ENCODE data around the gene MRPS21.
"Not testable (repeated sequence)": the region's sequence is repeated elsewhere in the genome, so short reads cannot be mapped to it uniquely, and the experiment has no call there.

MRPS21 gene

DNA sequence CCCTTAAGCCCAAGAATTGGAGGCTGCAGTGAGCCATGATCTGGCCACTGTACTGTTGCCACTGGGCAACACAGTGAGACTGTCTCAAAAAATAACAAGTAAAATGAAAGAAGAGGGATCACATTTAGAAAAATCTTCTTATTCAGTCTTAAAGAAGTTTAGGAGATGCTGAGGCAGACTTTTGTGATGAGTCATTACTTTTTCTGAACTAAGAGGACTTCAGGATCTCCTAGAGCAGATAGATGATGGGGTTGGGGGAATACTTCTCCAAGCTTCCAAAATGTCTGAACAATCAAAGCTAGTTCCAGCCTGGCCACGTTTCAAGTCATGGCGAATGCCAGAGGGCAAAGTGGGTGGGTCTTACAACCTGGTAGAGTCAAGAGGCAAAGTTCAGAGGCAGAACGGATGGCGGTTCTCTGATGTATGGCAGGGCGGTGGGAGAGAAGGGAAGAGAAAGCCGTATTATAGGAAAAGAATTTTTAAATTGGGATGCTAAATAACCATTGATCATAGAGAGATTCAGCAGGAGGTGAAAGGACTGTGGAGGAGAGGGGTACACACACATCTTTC, 13.4 kb upstream of the MRPS21 start:
- in situ Hi-C loops (cut with MboI; ENCODE audit: low pct_unique_long_range_greater_than_20kb, low sequenced_read_pairs) = no loop called here
- no peak for DNase-seq

DNA sequence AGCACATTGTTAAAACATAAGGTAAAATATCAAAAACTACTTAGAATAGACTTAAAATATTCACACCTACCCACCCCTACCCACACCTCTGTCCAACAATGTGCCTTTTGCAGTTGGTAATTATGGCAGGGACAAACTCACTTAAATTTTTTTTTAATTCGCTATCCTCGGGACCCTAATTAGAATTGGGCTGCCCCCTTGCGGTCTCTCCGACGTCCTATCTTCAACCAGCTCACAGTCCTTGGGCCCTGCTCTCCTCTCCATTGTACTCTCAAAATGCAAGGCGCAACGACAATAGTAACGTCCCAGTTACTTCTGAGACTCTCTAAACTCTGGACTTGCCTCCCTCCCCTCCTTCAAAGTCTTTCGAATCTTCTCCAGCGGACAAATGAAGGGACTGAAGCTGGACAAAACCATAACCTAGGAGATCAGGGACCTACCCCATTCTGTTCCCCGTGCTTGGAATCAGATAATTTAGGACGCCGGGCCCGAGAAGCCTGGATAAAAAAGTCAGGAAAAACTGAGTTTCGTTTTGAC, 12.4 kb upstream of the MRPS21 start:
- DNase-seq = peak; percentile 75
- in situ Hi-C loops (cut with MboI; ENCODE audit: low pct_unique_long_range_greater_than_20kb, low sequenced_read_pairs) = no loop called here

DNA sequence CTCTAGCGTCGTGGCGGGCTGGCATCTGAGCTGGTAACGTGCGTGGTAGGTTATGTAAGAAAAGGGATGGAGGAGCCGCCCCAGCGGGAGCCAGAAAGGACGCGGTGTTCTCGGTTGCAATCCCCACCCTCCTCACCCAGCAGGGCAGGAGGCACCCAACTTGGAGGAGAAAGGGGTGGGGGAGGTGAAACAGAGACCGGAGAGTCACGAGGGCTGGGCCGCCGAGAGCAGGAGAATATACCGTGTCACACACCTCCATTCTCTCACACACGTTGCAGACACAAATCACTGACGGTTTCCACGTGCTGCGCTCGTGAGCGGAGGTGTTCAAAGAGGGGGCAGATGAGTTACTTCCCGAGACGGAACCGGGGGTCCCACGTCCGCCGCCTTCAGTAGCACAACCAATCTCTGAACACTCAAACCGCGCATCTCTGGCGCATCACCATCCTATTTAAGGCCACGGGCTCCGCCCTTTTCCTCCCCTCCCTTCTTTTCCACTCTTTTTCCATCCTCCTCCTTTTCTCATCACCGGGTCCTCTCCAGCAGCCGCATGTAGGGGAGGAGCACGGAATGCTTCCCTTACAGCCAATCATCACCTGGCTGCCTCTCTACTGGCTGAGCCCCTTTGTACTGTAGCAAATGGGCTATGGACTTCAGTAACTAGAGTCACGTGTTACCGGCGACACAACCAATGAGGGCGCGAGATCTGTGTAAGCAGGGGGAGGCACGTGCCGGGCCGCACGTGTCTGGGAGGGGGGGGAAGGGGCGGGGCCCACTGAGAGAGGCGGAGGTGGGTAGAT, 11.7 kb upstream of the MRPS21 start, which contains the start of gene CIART:
Gene CIART (plus strand): TSS at position 797 of the 800 bp plus-strand sequence. CDS start 714 bp downstream, outside the sequence.
- DNase-seq = no peak
- in situ Hi-C loops (cut with MboI; ENCODE audit: low pct_unique_long_range_greater_than_20kb, low sequenced_read_pairs) = no loop called here

DNA sequence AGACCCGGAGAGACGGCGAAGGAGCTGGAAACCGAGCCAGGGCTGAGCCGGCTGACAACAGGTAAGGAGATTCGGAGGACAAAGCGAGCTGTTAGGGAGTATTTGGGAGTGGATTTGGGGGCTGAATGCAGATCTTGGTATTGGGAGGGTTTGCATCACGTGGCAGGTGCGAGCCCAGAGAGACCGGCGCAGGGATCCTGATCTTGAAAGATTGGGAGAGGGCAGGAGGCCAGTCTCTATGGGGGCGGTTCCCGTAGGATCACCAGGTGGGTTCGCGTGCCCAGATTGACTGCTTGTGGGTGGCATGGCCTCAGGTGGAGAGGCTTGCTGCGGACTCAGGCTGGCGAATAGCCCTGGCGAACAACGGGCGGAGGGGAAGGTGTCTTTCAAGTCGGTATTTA, 11.1 kb upstream of the MRPS21 start:
- DNase-seq = no peak
- in situ Hi-C loops (cut with MboI; ENCODE audit: low pct_unique_long_range_greater_than_20kb, low sequenced_read_pairs) = no loop called here

DNA sequence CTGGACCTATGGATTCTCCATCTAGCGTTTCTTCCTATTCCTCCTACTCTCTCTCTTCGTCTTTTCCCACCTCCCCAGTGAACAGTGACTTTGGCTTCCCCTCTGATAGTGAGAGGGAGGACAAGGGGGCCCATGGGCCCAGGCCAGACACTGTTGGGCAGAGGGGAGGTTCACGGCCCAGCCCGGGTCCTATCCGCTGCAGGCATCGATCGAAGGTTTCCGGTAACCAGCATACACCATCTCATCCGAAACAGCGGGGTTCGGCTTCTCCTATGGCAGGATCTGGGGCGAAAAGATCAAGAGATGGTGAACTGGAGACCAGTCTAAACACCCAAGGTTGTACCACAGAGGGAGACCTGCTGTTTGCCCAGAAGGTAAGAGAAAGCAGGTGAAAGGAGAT, 10.4 kb upstream of the MRPS21 start:
- in situ Hi-C loops (cut with MboI; ENCODE audit: low pct_unique_long_range_greater_than_20kb, low sequenced_read_pairs) = no loop called here
- DNase-seq = no peak

DNA sequence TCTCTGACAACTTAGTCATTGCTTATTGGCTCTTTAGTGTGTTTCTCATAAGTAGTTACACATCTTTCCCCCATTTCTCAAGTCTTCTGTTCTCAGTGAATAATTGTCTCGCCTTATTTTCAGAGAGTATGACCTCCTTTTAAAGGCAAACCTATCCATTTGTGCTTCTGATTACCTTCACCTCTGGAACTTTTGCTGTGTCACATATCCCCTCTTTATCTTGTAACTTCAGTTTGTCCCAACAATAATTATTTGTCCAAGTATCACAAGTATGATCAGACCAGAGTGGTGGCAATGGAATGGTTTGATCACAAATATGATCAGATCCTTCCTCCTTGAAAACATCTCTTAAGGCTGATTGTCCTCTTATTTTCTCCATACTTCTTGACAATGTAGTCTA, 5.3 kb upstream of the MRPS21 start:
- in situ Hi-C loops (cut with MboI; ENCODE audit: low pct_unique_long_range_greater_than_20kb, low sequenced_read_pairs) = no loop called here
- no peak for DNase-seq

DNA sequence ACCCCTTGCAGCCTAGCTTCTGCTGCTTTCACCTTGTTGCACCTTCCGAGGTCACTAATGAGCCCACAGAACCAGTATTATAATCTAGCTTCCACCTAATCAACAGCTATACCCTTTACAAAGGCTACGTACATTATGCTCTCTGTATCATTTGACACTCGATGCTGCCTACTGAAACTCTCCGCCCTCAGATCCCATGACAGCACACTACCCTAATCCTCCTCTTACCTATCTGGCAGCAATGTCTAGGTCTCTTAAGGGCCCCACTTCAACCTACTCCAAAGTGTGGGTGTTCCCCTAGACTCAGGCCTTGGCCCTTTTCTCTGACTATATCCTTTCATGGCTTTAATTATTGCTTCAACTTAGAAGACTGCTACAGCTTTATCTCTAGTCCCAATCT, 4.8 kb upstream of the MRPS21 start:
- in situ Hi-C loops (cut with MboI; ENCODE audit: low pct_unique_long_range_greater_than_20kb, low sequenced_read_pairs) = no loop called here
- DNase-seq = no peak

DNA sequence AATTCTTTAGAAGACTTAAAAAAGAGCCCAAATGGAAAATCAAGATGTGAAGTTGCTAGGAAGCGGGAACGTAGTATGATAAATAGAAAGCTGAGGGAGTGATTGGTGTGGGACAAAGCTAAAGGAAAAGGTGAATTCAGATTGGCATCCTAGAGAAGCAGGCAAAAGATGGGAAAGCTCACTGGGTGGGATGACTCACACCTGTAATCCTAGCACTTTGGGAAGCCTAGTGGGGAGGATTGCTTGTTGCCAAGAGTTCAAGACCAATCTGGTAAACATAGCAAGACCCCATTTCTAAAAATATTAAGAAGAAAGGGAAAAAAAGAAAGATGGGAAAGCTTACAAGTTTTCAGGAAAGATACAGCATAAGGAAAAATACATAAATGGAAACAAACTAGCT, 1.8 kb downstream of the MRPS21 start:
- DNase-seq = no peak
- in situ Hi-C loops (cut with MboI; ENCODE audit: low pct_unique_long_range_greater_than_20kb, low sequenced_read_pairs) = no loop called here

DNA sequence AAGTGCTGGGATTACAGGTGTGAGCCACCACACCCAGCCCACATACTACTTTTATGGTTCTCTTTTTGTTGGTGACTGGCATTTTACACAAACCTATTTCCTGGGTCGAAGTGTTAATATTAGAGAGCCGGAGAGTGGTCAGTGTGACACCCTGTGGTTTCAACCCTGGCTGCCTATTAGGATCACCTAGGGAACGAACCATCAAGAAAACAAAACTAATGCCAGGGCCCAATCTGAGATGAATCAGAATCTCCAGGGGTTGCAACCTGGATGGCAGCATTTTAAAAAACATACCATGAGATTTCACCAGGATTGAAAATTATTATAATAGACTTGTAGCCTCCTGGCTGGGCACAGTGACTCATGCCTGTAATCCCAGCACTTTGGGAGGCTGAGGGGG, 6.1 kb downstream of the MRPS21 start:
- in situ Hi-C loops (cut with MboI; ENCODE audit: low pct_unique_long_range_greater_than_20kb, low sequenced_read_pairs) = no loop called here
- no peak for DNase-seq

DNA sequence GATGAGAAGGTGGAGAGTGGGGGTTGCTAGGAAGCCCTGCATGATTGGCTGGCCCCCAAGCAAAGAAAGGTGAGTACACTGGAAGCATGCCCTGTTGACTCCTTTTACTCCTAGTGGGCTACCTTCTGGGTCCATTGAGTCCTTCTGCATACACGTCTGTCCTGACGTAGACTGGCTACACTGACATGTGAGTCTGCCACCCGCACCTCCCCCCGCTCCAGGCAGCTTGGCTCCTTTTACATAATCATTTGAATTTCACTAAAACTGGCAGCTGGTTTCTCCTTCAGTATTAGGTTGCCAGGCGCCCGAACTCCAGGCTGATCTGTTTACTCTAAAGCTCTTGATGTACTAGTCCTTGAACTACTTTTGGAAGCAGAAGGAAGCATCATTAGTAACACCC, 8.7 kb downstream of the MRPS21 start:
- in situ Hi-C loops (cut with MboI; ENCODE audit: low pct_unique_long_range_greater_than_20kb, low sequenced_read_pairs) = no loop called here
- DNase-seq = no peak

DNA sequence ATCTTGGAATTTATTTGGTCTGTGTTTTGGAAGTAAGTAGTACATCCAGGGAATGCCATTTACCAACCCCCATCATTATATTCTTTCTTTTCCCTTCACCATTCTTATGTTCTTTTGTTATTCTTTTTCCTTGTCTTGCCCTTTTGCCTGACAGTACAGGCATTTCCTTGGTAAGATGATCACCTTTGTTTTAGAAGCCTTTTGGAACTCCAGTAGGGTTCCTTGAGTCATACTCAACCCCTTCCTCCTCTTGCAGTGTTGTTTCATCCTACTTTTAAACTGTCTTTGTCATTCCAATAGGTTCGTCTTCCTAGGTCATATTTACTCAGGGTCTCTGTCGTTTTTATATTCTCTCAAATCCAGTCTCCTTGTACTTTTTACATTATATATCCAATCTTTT, 9.2 kb downstream of the MRPS21 start:
- DNase-seq = no peak
- in situ Hi-C loops (cut with MboI; ENCODE audit: low pct_unique_long_range_greater_than_20kb, low sequenced_read_pairs) = no loop called here

DNA sequence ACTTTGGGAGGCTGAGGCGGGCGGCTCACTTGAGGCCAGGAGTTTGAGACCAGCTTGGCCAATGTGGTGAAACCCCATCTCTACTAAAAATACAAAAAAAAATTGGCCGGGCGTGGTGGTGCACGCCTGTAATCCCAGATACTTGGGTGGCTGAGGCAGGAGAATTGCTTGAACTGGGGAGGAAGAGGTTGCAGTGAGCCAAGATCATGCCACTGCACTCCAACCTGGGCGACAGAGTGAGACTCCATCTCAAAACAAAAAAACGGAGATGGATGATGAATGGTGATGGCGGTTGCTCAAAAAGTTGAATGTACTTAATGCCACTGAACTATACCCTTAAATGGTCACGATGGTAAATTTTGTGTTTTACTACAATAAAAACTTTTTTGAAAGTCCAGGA, 14.9 kb downstream of the MRPS21 start:
- DNase-seq; in situ Hi-C loops (cut with MboI; ENCODE audit: low pct_unique_long_range_greater_than_20kb, low sequenced_read_pairs): not testable (repeated sequence)

DNA sequence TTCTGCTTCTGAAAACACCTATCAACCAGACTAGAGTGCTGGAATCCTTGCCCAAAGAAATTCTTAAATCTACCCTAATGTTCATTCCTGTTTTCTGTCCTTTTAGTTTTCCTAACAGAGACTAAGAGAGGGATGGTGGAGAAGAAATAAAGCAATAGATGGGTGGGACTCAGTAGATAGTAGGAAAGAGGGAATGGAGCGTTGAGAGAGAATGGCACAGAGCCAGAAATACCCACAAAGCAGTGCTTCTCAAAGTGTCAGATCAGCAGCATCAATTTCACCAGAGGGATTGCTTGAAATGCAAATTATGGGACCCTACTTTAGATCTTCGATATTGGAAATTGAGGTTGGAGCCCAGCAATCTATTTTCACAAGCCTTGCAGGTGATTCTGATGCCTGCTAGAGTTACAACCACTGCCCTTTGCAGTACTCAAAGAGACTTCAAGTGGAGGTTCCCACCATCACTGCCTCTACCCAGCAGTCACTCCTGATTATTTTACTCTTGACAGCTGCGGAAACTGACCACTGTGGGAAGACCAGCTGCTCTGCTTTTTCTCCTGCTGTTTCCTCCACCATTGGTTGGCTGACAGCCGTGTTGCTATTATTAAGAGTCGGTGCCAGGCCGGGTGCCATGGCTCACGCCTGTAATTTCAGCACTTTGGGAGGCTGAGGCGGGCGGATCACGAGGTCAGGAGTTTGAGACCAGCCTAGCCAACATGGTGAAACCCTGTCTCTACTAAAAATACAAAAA, 16.3 kb downstream of the MRPS21 start:
- DNase-seq = no peak
- in situ Hi-C loops (cut with MboI; ENCODE audit: low pct_unique_long_range_greater_than_20kb, low sequenced_read_pairs) = no loop called here

DNA sequence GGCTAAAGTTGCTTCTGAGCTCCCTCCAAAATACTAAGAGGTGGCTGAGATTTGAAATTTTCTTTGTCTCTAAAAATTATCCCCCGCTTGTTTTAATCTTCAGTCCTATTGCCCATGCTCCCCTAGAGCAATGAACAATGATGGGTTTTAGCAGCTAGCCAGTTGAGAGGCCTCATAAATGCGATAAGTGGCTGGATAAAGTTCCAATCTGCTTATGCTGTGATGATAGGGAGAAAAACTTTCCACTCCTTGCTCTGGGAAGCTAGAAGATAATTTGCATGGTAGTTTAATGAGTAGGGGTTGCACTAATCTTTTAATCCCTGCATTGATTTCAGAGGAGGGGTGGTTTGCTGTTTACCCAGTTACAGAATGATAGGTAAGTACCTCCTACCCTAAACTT, 18.1 kb downstream of the MRPS21 start:
- DNase-seq = no peak

DNA sequence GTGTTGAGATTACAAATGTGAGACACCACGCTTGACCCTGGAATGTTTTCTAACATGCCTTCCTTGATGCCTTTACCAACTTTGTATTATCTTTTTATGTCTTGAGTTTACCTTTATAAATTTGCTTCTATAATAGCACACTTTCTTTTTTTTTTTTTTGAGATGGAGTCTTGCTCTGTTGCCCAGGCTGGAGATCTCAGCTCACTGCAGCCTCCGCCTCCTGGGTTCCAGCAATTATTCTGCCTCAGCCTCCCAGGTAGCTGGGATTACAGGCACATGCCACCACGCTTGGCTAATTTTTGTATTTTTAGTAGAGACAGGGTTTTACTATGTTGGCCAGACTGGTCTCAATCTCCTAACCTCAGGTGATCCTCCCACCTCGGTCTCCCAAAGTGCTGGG, 21.0 kb downstream of the MRPS21 start:
- in situ Hi-C loops (cut with MboI; ENCODE audit: low pct_unique_long_range_greater_than_20kb, low sequenced_read_pairs); DNase-seq: not testable (repeated sequence)

More for the DNA sequence above, 18.1 kb downstream of the MRPS21 start:
- in situ Hi-C loops (cut with MboI; ENCODE audit: low pct_unique_long_range_greater_than_20kb, low sequenced_read_pairs) = no loop called here

DNA sequence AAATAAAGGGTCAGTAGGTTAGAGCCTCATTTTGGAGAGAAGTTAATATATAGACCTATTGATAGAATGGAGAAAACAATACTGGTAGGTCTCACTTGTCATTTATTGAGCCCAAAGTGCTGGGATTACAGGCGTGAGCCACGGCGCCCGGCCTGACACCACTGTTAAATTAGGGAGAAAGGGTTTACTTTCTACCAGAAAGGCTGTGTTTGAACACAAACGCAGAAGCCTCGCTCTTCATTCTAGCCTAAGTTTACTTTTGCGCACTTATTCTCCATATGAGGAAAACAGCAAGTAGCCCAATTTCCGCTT, 27.0 kb downstream of the MRPS21 start:
- no peak for DNase-seq
- in situ Hi-C loops (cut with MboI; ENCODE audit: low pct_unique_long_range_greater_than_20kb, low sequenced_read_pairs) = no loop called here

DNA sequence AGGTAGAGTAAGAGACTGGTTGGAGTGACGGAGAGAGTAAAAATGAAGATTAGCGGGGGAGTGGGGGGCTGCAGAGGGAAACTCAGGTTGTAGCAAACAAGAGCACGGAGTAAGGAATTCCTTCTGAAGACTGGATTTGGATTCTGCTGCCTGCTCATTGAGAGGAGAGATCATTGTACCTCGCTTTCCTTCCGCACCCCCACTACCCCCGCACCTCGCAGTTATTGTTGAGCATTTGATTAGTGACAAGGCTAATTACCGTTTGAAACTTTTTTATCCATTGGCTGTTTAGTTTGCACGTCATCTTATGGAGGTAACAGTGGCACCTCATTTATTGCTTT, 28.1 kb downstream of the MRPS21 start:
- DNase-seq = no peak
- in situ Hi-C loops (cut with MboI; ENCODE audit: low pct_unique_long_range_greater_than_20kb, low sequenced_read_pairs) = no loop called here

DNA sequence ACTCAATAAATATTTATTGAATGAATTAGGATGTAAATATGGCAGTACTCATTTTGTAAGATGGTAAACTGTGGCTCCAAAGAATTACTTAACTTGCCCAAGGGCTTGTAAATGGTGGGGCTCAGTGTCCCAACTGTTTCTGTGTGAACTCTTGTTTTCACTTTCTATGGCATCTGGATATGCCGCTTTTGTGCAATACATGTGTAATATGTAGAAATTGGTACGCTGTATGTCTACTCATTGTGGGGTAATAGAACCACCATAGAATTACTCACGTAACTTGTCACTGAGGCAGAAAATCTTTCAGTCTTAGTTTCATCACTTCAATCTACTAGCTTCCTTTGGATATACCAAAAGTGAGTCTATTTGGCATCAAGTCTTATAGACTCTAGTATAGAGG, 28.6 kb downstream of the MRPS21 start:
- in situ Hi-C loops (cut with MboI; ENCODE audit: low pct_unique_long_range_greater_than_20kb, low sequenced_read_pairs) = no loop called here
- DNase-seq = no peak

DNA sequence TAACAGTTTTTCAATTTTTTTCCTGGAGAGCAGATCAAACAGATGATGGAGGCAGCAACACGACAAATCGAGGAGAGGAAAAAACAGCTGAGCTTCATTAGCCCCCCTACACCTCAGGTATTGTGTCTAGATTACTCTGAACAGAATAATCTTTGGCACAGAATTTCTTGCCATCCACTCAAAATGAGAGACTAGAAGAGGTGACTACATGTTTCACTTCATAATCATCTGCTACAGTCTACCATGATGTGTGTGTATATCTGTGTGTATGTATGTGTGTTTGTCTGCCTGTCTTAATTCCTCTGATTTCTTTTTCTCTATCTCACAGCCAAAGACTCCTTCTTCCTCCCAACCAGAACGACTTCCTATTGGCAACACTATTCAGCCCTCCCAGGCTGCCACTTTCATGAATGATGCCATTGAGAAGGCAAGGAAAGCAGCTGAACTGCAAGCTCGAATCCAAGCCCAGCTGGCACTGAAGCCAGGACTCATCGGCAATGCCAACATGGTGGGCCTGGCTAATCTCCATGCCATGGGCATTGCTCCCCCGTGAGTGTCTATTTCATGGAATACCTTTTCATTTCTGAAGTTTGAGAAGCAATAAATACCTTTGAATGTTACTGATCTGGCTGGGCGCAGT, 39.1 kb downstream of the MRPS21 start:
- DNase-seq = no peak
- in situ Hi-C loops (cut with MboI; ENCODE audit: low pct_unique_long_range_greater_than_20kb, low sequenced_read_pairs) = no loop called here

DNA sequence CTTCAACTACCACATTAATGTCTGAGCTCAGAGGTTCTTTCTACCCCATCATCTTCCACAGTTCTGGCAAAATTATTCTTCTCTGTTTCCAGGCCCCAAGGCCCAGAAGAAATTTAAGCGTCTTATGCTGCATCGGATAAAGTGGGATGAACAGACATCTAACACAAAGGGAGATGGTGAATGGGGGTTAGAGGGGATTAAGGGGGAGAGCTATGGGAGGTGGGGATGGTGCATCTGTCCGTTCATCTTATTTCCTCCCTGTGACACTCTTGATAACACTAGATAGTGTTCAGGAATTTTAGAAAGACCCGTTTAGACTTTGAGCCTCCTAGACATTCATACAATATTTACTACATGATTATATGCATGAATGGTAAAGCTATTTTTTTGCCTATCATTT, 52.7 kb downstream of the MRPS21 start:
- no peak for DNase-seq
- in situ Hi-C loops (cut with MboI; ENCODE audit: low pct_unique_long_range_greater_than_20kb, low sequenced_read_pairs) = no loop called here
